ENCODE results near the gene SOWAHC. TPM values are rescaled to one million over a fixed set of nuclear protein-coding genes. Genes with fewer than 3 reads are reported as not detected.

SOWAHC gene
- total and polyA plus RNA-seq, 8 donors = 1.2 to 5.3 (median 3.1) TPM

DNA sequence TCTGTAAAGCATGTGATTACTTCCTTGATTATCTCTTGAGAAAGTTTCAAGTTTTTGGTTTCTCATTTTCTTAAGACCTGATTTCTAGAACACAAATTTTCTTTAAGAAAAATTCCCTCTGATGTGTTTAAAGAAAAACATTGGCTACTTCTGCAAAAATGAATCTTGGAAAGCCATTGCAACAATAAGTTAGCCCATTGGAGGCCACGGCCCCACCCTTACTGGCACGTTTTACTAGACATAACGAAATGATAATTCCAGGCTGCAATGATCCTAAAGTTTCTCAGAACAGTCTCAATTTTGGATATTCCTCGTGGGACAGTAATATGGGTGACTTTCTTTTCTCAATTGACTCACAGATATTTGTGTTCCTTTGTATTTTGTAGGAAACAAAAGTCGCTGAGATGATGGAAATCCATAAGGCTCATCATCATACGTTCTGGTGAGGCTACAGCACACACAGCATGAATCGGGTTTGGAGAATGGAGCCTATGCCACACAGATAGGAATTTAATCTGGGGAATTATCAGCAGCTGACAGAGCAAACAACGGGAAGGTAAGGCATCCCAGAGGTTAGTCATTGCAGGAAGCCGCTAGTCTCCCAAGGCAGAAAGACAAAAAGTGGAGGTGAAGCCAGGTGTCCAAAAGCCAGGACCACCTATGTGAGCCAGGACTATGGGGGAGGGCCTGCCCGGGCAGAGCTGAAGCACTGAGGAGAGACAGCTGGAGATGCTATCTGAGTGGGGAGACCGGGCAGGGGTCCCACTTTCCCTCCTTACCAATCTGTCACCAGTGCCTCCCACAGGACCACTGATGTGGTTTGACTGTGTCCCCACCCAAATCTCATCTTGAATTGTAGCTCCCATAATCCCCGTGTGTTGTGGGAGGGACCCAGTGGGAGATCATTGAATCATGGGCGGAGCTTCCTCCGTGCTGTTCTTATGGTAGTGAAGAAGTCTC is 35.9 kb downstream of the SOWAHC start:
- H3K27me3 ChIP-seq = no peaks in the 10 kb centered on the region
- TF ChIP-seq, protein P1, sequence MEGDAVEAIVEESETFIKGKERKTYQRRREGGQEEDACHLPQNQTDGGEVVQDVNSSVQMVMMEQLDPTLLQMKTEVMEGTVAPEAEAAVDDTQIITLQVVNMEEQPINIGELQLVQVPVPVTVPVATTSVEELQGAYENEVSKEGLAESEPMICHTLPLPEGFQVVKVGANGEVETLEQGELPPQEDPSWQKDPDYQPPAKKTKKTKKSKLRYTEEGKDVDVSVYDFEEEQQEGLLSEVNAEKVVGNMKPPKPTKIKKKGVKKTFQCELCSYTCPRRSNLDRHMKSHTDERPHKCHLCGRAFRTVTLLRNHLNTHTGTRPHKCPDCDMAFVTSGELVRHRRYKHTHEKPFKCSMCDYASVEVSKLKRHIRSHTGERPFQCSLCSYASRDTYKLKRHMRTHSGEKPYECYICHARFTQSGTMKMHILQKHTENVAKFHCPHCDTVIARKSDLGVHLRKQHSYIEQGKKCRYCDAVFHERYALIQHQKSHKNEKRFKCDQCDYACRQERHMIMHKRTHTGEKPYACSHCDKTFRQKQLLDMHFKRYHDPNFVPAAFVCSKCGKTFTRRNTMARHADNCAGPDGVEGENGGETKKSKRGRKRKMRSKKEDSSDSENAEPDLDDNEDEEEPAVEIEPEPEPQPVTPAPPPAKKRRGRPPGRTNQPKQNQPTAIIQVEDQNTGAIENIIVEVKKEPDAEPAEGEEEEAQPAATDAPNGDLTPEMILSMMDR (IDR thresholded peaks at IDR 0.05) = no peak
- FAIRE-seq (no peak), DNase-seq (no peak), ATAC-seq (no peak)
- H3K9me3 ChIP-seq = no peaks in the 10 kb centered on the region
- no peak overlapping the region for H3K27ac ChIP-seq
- intact Hi-C loops (cut with DNase I) = no loop called here
- peaks cover 4 to 6% (median 5%) of the 10 kb centered on the region in 3 donors for H3K4me1 ChIP-seq
- WGBS, 2 donors = 77 to 80% methylated on average over 14 of the region's 14 CpGs
- H3K4me3 ChIP-seq = no peak overlapping the region
- no peaks in the 10 kb centered on the region for H3K36me3 ChIP-seq

DNA sequence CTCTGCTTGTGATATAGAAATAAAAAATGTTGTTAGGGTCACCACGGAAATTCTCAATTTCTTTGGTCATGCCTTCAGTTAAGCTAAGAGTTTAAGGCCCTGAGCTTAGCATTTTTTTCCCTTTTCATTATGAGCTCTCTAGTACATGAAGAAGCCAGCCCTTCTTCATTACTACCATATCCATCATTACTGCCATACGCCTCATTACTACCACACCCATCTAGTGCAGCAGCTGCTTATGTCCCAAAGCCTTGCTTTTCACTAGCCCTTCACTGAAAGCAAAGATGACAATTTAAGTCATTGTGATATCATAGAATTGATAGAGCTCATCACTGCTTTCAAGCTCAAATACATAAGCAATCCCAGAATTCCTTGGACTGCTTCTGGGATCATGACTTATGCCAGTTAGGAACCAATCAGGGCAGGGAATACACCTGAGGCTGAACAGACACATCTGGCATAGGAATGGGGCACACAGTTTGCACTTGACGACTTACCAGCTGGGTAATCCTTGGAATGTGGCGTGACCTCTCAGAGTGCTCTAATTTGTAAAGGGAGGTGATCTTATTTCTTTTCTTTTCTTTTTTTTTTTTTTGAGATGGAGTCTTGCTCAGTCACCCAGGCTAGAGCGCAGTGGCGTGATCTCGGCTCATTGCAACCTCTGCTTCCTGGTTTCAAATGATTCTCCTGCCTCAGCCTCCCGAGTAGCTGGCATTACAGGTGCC is 40.3 kb downstream of the SOWAHC start:
- ATAC-seq = no peak
- no peak for DNase-seq
- H3K4me3 ChIP-seq = no peak overlapping the region
- no peaks in the 10 kb centered on the region for H3K4me1 ChIP-seq
- TF ChIP-seq, protein P1 (IDR thresholded peaks at IDR 0.05) = no peak
- no peaks in the 10 kb centered on the region for H3K36me3 ChIP-seq
- no peaks in the 10 kb centered on the region for H3K27me3 ChIP-seq
- no peaks in the 10 kb centered on the region for H3K9me3 ChIP-seq
- no peak for FAIRE-seq
- WGBS, 2 donors = 91 to 96% methylated on average over 8 of the region's 8 CpGs
- no peak overlapping the region for H3K27ac ChIP-seq
- intact Hi-C loops (cut with DNase I) = no loop called here

DNA sequence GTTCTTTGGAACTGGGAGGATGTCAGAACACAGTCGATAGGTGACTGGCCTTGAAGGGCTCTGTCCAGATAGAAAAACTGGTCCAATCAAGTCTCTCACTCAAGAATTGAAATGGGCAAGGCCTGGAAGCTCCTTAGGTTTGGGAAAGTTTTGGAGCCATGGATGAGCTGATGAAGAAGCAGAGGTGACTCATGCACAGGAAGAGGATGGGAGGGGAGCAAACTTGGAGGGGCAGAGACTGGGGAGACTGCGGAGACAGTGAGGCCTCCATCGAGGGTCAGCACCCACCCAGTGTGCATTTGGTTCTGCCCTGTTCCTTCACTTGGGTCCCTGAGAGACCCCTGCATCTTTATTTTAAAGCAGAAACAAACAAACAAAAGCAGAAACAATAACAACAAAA is 41.1 kb downstream of the SOWAHC start:
- no peak for FAIRE-seq
- DNase-seq = no peak
- Histone ChIP-seq H3K27me3 (no peaks in the 10 kb centered on the region), H3K4me1 (no peaks in the 10 kb centered on the region), H3K4me3 (no peak overlapping the region), H3K27ac (no peak overlapping the region), H3K9me3 (no peaks in the 10 kb centered on the region), H3K36me3 (no peaks in the 10 kb centered on the region)
- 80 to 82% methylated on average over 3 of the region's 3 CpGs for WGBS, 2 donors
- intact Hi-C loops (cut with DNase I) = no loop called here
- TF ChIP-seq, protein P1 (IDR thresholded peaks at IDR 0.05) = no peak
- ATAC-seq = no peak

DNA sequence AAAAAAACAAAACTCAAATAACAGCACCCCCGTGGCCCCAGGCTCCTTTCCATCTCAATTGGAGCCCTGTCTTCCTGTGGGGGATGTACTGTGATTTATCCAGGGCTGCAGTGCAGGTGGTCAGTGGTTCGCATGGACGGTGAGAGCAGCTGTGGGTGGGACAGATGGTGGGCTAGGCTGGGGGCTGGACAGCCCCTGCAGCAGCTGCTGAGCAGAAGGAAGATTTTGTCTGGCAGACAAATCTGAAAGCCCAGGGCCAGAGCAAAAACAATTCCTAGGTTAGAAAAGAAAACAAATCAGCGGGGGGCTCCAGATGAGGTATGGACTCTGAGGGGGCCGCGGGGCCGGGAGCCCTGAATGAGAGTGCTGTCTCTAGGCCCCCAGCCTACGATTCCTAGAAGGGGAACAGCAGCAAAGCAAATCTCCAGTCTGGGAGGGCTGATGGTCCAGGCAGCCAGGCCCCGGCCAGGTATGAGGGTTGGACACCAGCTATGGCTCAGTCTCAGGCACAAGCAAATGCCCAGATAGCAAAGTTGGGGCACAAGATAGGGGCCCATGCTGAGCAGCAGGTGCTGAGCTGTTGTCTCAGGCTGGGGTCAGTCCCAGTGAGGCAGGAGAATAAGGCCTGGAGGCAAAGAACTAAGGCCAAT is 45.4 kb downstream of the SOWAHC start:
- ATAC-seq = no peak
- Histone ChIP-seq H3K4me1 (no peaks in the 10 kb centered on the region), H3K9me3 (no peaks in the 10 kb centered on the region), H3K4me3 (no peak overlapping the region), H3K27me3 (no peaks in the 10 kb centered on the region), H3K36me3 (no peaks in the 10 kb centered on the region), H3K27ac (no peak overlapping the region)
- no peak for DNase-seq
- no peak for FAIRE-seq
- intact Hi-C loops (cut with DNase I) = no loop called here
- TF ChIP-seq, protein P1 (IDR thresholded peaks at IDR 0.05) = no peak
- 78 to 80% methylated on average over 9 of the region's 9 CpGs for WGBS, 2 donors

Measured in pancreas (tissue), 10 donors.